A172 (cell line): ENCODE data around the gene PLEKHO2. TPM values are rescaled to one million over a fixed set of nuclear protein-coding genes. Genes with fewer than 3 reads are reported as not detected.
"Not testable (repeated sequence)": the region's sequence is repeated elsewhere in the genome, so short reads cannot be mapped to it uniquely, and the experiment has no call there.

ENCODE experiments used
- DNase-seq: peaks from one replicate; pipeline ENCODE4 v3.0.0-alpha.2; 2015; ENCODE audit warnings: low spot score
- total RNA-seq: library from RNA; depleted of rRNA; stranded (reverse); fragments of >200 nt; shearing (Covaris generic); gene quantifications from 2 replicates; pipeline ENCODE4 v1.2.3, GENCODE V29; 2014; rRNA removed

PLEKHO2 gene, protein sequence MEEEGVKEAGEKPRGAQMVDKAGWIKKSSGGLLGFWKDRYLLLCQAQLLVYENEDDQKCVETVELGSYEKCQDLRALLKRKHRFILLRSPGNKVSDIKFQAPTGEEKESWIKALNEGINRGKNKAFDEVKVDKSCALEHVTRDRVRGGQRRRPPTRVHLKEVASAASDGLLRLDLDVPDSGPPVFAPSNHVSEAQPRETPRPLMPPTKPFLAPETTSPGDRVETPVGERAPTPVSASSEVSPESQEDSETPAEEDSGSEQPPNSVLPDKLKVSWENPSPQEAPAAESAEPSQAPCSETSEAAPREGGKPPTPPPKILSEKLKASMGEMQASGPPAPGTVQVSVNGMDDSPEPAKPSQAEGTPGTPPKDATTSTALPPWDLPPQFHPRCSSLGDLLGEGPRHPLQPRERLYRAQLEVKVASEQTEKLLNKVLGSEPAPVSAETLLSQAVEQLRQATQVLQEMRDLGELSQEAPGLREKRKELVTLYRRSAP
- total RNA-seq = 15.2 and 24.3 TPM in 2 replicates

DNA sequence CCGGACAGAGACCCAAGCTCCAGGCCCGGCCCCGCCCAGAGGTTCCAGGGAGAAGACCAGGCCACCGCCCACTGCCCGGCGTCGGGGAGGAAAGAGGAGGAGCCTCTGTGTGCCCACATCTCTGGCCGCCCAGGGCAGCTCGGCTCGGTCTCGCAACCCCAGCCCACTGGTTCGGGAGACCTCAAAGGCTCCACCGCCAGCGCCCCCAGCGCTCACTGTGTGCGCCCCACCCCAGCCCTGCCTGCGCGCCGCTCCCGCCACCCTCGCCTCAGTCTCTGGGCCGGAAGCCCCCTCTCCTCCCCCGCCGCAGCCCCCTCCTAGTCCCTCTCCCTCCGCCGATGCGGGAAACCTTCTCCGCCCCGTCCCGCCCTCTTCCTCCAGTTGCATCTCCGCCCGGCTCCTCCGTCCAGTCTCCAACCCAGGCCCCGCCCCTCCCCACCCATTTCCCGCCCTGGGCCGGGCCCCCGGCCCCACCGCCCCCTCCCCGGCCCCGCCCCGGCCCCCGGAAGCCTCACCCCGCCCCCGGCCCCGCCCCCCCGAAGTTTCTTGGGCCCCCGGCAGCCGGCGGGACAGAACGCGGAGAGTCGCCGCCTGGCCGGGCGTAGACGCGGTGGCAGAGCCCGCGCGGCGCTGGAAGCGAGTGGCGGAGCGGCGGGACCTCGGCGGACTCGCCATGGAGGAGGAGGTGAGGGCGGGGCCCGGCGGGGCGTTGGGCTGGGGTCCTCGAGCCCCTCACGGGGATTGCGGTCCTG, at the start of gene PLEKHO2:
Gene PLEKHO2 (plus strand): TSS at position 572 of the 752 bp plus-strand sequence. CDS start 102 bp downstream, at position 674.
- peak; percentile 88 for DNase-seq

GRCh38 chr15:64792282-64792681, 49.4 kb upstream of the PLEKHO2 start:
- peak; percentile 21 for DNase-seq

- DNase-seq = not testable (repeated sequence)
Observed at GRCh38 chr15:64795299-64795698, 46.4 kb upstream of the PLEKHO2 start.

DNA sequence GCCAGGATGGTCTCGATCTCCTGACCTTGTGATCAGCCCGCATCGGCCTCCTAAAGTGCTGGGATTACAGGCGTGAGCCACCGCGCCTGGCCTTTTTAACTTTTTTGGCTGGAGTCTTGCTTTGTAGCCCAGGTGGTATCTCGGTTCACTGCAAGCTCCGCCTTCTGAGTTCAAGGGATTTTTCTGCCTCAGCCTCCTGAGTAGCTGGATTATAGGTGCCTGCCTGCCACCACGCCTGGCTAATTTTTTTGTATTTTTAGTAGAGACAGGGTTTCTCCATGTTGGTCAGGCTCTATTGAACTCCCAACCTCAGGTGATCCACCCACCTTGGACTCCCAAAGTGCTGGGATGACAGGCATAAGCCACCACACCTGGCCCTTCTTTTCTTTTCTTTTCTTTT, 45.8 kb upstream of the PLEKHO2 start:
- not testable (repeated sequence) for DNase-seq

DNA sequence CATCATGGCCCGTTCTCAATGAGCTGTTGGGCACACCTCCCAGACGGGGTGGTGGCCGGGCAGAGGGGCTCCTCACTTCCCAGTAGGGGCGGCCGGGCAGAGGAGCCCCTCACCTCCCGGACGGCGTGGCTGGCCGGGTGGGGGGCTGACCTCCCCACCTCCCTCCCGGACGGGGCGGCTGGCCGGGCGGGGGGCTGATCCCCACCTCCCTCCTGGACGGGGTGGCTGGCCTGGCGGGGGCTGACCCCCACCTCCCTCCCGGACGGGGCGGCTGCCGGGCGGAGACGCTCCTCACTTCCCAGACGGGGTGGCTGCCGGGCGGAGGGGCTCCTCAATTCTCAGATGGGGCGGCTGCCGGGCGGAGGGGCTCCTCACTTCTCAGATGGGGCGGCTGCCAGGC, 42.8 kb upstream of the PLEKHO2 start:
- DNase-seq = not testable (repeated sequence)

DNA sequence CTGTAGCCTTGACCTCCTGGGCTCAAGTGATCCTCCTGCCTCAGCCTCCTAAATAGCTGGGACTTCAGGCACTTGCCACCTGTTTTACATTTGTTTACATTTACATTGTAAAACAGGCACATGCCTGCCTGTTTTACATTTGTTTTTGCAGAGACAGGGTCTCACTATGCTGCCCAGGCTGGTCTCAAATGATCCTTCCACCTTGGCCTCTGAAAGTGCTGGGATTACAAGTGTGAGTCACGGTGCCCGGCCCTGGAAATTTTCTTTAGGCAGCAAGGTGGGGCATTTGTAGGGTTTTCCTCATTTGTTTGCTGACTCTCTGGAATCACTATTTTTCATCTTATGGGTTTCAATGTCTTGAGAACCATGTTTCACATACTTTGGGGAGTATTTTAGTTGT, 41.2 kb upstream of the PLEKHO2 start:
- no peak for DNase-seq

- DNase-seq = no peak
Observed at GRCh38 chr15:64803526-64803925, 38.2 kb upstream of the PLEKHO2 start.

DNA sequence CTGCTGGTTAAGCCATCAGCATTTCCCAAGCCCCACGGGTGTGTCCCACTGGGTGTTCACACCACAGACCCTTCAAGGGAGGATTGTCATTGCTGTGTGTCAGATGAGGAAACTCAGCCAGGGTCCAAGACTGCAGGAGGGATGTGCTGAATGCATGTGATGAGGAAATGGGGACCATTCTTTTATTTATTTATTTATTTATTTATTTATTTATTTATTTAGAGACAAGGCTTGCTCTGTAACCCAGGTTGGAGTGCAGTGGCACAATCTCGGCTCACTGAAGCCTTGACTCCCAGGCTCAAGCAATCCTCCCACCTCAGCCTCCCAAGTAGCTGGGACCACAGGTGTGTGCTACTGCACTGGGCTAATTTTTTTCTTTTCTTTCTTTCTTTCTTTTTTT, 37.1 kb upstream of the PLEKHO2 start:
- no peak for DNase-seq

GRCh38 chr15:64806509-64806908, 35.2 kb upstream of the PLEKHO2 start:
- DNase-seq = no peak

DNA sequence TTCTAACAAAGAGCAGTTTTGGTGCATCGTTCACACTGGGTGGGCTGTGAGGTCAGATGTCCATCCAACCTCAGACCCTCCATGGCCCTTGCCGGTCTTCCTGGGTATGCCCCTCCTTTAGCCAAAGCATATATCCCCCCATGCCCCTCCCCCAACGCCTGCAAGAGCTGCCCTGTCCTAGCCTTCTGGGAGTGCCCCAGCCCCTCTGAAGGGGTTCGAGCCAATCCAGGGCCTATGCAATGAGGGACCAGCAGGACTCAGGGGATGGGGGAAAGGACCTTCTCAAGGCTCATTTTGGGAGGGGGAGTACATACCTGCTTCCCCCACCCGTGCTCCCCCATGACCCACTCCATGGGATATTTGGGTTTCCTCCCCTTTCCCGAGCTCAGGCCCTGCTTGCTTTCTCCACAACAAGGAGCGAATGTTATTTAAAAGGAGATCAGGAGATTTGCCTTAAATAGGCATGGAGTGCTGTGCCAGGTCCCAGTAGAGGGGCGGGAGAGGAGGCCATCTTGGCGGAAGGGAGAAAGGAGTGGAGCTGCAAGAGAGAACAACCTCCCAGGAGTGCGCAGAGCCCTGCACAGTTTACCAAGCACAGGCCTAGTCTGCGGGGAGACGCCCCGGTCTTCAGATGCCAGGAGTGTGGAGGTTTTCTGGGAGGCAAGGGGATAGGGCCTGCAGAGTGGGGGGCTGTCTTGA, 34.5 kb upstream of the PLEKHO2 start:
- DNase-seq = no peak

DNA sequence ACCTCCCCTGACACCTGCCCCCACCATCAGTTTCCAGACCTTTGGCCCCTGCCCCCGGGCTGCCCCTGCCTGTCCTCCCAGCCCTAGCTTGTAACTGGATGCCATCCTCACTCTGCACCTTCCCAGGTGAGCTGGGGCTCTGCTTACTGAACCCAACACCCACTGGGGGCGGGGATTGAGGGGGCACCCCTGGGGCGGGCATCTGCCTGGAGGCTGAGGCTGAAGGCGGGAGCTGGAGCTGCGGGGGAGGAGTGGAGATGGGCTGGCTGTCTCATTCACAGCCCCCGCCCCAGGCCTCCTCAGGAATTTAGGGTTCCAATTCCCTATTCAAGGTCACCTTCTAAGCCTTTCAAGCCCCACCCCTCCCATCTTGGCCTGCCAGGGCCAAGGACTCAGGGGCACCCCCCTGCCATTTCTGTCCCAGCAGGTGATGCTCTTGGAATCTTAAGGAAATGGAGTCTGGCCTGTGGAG, 33.9 kb upstream of the PLEKHO2 start:
- no peak for DNase-seq

- DNase-seq = no peak
Observed at GRCh38 chr15:64808785-64809453, 32.8 kb upstream of the PLEKHO2 start.

- peak; percentile 66 for DNase-seq
Observed at GRCh38 chr15:64809649-64810496, 31.8 kb upstream of the PLEKHO2 start.

DNA sequence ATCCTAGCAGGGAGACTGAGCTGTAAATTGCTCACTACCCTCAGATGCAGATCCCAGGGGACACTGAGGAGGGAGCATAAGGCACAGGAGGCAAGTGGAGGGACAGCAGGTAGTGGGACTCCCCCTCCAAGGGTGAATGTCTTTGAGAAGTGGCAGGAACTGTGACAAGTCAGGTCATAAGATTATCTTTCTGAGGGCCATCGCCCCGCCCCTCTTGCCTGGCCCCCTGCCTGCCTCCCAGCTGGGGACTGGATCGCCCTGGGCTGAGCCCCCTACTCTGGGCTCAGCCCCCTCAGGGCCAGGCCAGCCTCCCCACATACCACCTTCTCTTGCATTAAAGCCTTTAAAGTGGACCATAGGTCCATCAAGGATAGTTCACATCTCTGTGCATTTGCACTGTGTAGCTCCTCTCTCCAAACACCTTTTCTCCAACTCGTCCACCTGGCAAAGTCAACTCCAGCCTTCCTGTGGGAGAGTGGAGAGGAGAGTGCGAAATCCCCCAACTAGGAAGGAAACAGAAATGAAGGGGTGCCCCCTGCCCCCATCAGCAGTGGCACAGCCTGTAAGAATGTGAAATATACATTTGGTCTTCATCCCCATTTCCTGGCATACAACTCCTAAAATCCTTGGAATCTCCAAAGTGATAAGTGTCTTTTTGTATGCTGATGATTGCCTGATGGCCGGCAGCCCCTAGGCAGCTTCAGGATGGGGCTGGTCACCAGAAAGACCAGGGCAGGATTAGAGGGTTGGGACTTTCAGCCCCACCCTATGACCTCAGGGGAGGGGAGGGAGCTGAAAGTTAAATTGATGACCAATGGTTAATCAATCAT, 31.0 kb upstream of the PLEKHO2 start:
- no peak for DNase-seq

GRCh38 chr15:64813075-64813474, 28.6 kb upstream of the PLEKHO2 start:
- no peak for DNase-seq

DNA sequence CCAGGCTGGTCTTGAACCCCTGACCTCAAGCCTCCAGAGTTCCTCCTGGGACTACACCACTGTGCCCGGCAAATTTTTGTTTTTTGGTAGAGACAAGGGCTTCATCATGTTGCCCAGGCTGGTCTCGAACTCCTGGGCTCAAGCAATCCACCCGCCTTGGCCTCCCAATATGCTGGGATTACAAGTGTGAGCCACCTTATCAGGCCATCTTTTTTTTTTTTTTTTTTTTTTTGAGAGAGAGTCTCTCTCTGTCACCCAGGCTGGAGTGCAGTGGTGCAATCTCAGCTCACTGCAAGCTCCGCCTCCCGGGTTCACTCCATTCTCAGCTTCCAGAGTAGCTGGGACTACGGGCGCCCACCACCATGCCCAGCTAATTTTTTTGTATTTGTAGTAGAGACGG, 27.4 kb upstream of the PLEKHO2 start:
- DNase-seq = not testable (repeated sequence)

- DNase-seq = not testable (repeated sequence)
Observed at GRCh38 chr15:64814965-64815364, 26.8 kb upstream of the PLEKHO2 start.

- no peak for DNase-seq
Observed at GRCh38 chr15:64816452-64816851, 25.3 kb upstream of the PLEKHO2 start.

- no peak for DNase-seq
Observed at GRCh38 chr15:64824929-64825430, 16.7 kb upstream of the PLEKHO2 start.
